Esophagus muscularis mucosa (tissue), 4 donors: Measurements from ENCODE around the gene DNPH1. TPM values are rescaled to one million over a fixed set of nuclear protein-coding genes. Genes with fewer than 3 reads are reported as not detected.

ENCODE experiments used
- DNase-seq: peaks from one replicate; pipeline ENCODE4 v3.0.0-alpha.2; 2017; ENCODE audit errors: extremely low spot score
- H3K27ac ChIP-seq, 4 donors: fragments of 200-600 bp; sonication (generic); replicated peaks in 1 of 4; 1 replicate in 3 of 4; 2 replicates in 1 of 4; pipeline ENCODE4 v1.5.1; 2016 to 2019; ENCODE audit warnings: mild to moderate bottlenecking in 1 of 4
- H3K27me3 ChIP-seq, 4 donors: fragments of 200-600 bp; sonication (generic); one replicate each; pipeline versions ENCODE4 v1.5.1 to v1.6.0; 2016 to 2019
- H3K36me3 ChIP-seq, 4 donors: fragments of 200-600 bp; sonication (generic); one replicate each; pipeline ENCODE4 v1.5.1; 2016 to 2019
- H3K4me1 ChIP-seq, 4 donors: fragments of 200-600 bp; sonication (generic); one replicate each; pipeline ENCODE4 v1.5.1; 2016 to 2019
- H3K4me3 ChIP-seq, 4 donors: fragments of 200-600 bp; sonication (generic); 1 replicate in 2 of 4; 2 replicates in 2 of 4; pipeline ENCODE4 v1.5.1; 2016 to 2019; ENCODE audit warnings: mild to moderate bottlenecking in 4 of 4, moderate library complexity in 1 of 4
- H3K9me3 ChIP-seq, 4 donors: fragments of 200-600 bp; sonication (generic); 1 replicate in 3 of 4; 2 replicates in 1 of 4; pipeline ENCODE4 v1.5.1; 2016 to 2019
- EP300 ChIP-seq: sonication (generic); formaldehyde crosslinking; IDR thresholded peaks from one replicate; pipeline ENCODE4 v1.6.1; 2017; ENCODE audit warnings: antibody characterized with exemption
- POLR2A ChIP-seq: fragments of 450-650 bp; IDR thresholded peaks from one replicate; pipeline ENCODE4 v1.6.1; 2017; ENCODE audit warnings: antibody characterized with exemption, moderate library complexity, mild to moderate bottlenecking, low read depth
- POLR2AphosphoS5 ChIP-seq, 2 donors: sonication (generic); formaldehyde crosslinking; IDR thresholded peaks; one replicate each; pipeline ENCODE4 v1.6.1; 2017; ENCODE audit warnings: antibody characterized with exemption in 2 of 2
- WGBS: methylation state at CpG from one replicate; pipeline ENCODE4 v1.1.5; 2018; 5-methylcytosine and 5-hydroxymethylcytosine counted together
- intact Hi-C: fragments of 100-400 bp; cut with DNase I; formaldehyde crosslinking; loops from one replicate; pipeline ENCODE4 v1.15.1; 2023
- total RNA-seq, 4 donors: library from RNA; depleted of rRNA; stranded (reverse); fragments of >200 nt; gene quantifications; one replicate each; pipeline versions ENCODE4 v1.1.0 to v1.2.1, GENCODE V29; 2016
- TF ChIP-seq, protein P1 (sequence below), 3 experiments: fragments of 200-600 bp in 2 of 3; fragments of 450-650 bp in 1 of 3; sonication (generic) in 2 of 3; IDR thresholded peaks; one replicate each; pipeline ENCODE4 v1.5.1; 2017 to 2019; ENCODE audit warnings: antibody characterized with exemption in 3 of 3, mild to moderate bottlenecking in 2 of 3, moderate library complexity in 1 of 3

DNPH1 gene
- total RNA-seq, 4 donors from 2014 or later, result 60.5 to 70.2 (median 65.3) TPM

DNA sequence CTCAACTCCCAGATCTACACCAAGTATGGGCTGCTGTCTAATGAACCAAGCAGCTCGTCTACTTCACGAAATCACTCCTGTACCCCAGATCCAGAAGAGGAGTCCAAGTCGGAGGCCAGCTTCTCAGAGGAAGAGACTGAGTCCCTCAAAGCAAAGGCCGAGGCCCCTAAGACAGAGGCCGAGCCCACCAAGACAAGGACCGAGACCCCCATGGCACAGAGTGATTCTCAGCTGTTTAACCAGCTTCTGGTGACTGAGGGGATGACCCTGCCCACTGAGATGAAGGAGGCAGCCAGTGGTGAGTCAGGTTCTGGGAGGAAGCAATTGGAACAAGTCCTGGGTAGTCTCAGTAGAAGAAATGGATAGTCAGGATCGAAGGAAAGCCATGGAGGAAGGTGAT is 41.5 kb downstream of the DNPH1 start:
- Histone ChIP-seq H3K27me3 (no peaks in the 10 kb centered on the region), H3K27ac (no peak overlapping the region), H3K36me3 (peaks cover 12 to 68% (median 59%) of the 10 kb centered on the region in 4 donors), H3K9me3 (no peaks in the 10 kb centered on the region), H3K4me1 (peaks cover 6 to 28% (median 14%) of the 10 kb centered on the region in 4 donors), H3K4me3 (no peak overlapping the region)
- WGBS, result 100% methylated on average over 6 of the region's 7 CpGs
- intact Hi-C loops, result no loop called here
- TF ChIP-seq POLR2A (no peak), POLR2AphosphoS5 (IDR thresholded peaks at IDR 0.05) (no peak), EP300 (no peak)
- TF ChIP-seq, protein P1, sequence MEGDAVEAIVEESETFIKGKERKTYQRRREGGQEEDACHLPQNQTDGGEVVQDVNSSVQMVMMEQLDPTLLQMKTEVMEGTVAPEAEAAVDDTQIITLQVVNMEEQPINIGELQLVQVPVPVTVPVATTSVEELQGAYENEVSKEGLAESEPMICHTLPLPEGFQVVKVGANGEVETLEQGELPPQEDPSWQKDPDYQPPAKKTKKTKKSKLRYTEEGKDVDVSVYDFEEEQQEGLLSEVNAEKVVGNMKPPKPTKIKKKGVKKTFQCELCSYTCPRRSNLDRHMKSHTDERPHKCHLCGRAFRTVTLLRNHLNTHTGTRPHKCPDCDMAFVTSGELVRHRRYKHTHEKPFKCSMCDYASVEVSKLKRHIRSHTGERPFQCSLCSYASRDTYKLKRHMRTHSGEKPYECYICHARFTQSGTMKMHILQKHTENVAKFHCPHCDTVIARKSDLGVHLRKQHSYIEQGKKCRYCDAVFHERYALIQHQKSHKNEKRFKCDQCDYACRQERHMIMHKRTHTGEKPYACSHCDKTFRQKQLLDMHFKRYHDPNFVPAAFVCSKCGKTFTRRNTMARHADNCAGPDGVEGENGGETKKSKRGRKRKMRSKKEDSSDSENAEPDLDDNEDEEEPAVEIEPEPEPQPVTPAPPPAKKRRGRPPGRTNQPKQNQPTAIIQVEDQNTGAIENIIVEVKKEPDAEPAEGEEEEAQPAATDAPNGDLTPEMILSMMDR (IDR thresholded peaks at IDR 0.05), result no peak
- no peak for DNase-seq

DNA sequence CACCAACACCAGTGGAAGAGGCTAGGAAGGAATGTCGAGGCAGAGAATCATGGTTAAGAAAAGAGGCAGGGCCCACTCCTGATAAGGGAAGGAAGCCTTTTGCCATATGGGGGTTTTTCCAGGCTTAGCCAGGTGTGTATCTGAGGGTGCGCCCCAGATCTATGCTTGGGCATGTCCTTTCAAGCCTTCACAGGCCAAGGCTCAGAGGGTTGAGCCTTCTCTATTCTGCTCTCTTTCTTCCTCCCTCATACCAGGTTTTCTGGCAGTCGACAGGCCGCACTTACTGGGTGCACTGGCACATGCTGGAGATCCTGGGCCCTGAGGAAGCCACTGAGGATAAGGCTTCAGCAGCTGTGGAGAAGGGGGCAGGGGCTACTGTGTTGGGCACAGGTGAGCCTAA is 42.6 kb downstream of the DNPH1 start:
- H3K27me3 ChIP-seq, result no peaks in the 10 kb centered on the region
- TF ChIP-seq EP300 (no peak), POLR2A (no peak), POLR2AphosphoS5 (IDR thresholded peaks at IDR 0.05) (no peak)
- TF ChIP-seq, protein P1 (IDR thresholded peaks at IDR 0.05), result no peak
- intact Hi-C loops, result no loop called here
- no peaks in the 10 kb centered on the region for H3K9me3 ChIP-seq
- 96% methylated on average over 4 of the region's 4 CpGs for WGBS
- peaks cover 11 to 60% (median 50%) of the 10 kb centered on the region in 4 donors for H3K36me3 ChIP-seq
- no peak overlapping the region for H3K4me3 ChIP-seq
- DNase-seq, result no peak
- H3K27ac ChIP-seq, result no peak overlapping the region
- peaks cover 12 to 34% (median 19%) of the 10 kb centered on the region in 4 donors for H3K4me1 ChIP-seq

DNA sequence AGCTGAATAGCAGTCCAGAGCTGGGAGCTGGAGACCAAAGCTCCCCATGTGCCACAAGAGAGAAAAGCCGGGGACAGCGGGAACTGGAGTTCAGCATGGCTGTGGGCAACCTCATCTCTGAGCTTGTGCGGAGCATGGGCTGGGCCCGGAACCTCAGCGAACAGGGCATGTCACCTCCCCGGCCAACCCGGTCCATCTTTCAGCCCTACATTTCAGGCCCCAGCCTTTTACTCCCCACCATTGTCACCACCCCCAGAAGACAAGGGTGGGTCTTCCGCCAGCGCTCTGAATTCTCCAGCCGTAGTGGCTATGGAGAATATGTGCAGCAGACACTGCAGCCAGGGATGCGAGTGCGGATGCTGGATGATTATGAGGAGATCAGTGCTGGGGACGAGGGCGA is 43.3 kb downstream of the DNPH1 start:
- H3K27me3 ChIP-seq, result no peaks in the 10 kb centered on the region
- H3K4me3 ChIP-seq, result no peak overlapping the region
- intact Hi-C loops, result no loop called here
- TF ChIP-seq EP300 (no peak), POLR2A (no peak), POLR2AphosphoS5 (IDR thresholded peaks at IDR 0.05) (no peak)
- H3K27ac ChIP-seq, result no peak overlapping the region
- DNase-seq, result no peak
- 98% methylated on average over 14 of the region's 14 CpGs for WGBS
- H3K4me1 ChIP-seq, result peaks cover 17 to 41% (median 25%) of the 10 kb centered on the region in 4 donors
- no peaks in the 10 kb centered on the region for H3K9me3 ChIP-seq
- H3K36me3 ChIP-seq, result peaks cover 11 to 60% (median 51%) of the 10 kb centered on the region in 4 donors

DNA sequence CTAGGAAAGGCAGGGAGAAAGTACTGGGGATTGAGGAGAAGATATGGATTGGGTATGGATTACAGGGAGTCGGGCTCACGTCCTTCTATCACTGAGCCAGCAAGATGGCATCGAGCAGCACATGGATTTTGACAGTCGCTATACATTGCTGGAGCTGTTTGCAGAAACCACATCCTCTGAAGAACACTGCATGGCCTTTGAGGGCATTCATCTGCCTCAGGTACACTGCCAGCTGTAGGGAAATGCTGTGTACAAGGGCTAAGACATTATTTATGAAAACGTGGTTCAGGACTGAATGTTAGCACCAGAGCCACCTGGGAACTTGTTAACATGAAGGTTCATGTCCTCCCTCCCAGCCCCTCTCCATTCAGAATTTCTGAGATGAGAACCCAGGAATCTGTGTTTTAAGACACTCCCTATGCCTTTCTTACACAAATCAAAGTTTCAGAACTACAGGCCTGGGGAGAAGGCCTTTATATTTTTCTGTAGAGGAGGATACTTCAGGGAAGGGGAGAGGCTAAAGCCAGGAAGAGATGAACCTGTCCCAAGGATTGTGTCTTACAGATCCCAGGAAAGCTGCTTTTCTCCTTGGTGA is 43.8 kb downstream of the DNPH1 start:
- Histone ChIP-seq H3K4me3 (no peak overlapping the region), H3K9me3 (no peaks in the 10 kb centered on the region), H3K27ac (no peak overlapping the region), H3K36me3 (peaks cover 11 to 64% (median 55%) of the 10 kb centered on the region in 4 donors), H3K4me1 (peaks cover 17 to 47% (median 26%) of the 10 kb centered on the region in 4 donors), H3K27me3 (no peaks in the 10 kb centered on the region)
- no peak for DNase-seq
- 79% methylated on average over 5 of the region's 5 CpGs for WGBS
- TF ChIP-seq POLR2A (no peak), POLR2AphosphoS5 (IDR thresholded peaks at IDR 0.05) (no peak), EP300 (no peak)
- TF ChIP-seq, protein P1 (IDR thresholded peaks at IDR 0.05), result no peak
- intact Hi-C loops, result no loop called here

DNA sequence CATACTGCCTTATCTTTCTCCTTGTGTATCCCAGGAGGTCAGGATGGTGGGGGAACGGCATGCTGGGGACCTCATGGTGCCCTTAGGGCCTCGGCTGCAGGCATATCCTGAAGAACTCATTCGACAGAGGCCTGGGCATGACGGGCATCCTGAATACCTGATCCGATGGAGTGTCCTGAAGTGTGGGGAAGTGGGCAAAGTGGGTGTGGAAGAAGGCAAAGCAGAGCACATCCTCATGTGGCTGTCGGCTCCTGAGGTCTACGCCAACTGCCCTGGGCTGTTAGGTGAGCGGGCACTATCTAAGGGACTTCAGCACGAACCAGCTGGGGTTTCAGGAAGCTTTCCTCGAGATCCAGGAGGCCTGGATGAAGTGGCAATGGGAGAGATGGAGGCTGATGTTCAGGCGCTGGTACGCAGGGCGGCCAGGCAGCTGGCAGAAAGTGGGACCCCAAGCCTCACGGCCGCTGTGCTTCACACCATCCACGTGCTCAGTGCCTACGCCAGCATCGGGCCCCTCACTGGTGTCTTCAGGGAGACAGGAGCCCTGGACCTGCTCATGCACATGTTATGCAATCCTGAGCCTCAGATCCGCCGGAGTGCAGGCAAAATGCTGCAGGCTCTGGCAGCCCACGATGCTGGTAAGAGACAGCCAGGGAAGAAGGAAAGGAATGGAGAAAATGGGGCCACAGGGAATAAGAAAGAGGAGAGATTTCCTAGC is 44.9 kb downstream of the DNPH1 start:
- H3K27me3 ChIP-seq, result no peaks in the 10 kb centered on the region
- no peak overlapping the region for H3K27ac ChIP-seq
- peaks cover 21 to 68% (median 61%) of the 10 kb centered on the region in 4 donors for H3K36me3 ChIP-seq
- intact Hi-C loops, result no loop called here
- 89% methylated on average over 19 of the region's 21 CpGs for WGBS
- no peaks in the 10 kb centered on the region for H3K9me3 ChIP-seq
- H3K4me3 ChIP-seq, result no peak overlapping the region
- TF ChIP-seq, protein P1 (IDR thresholded peaks at IDR 0.05), result no peak
- TF ChIP-seq EP300 (no peak), POLR2A (no peak), POLR2AphosphoS5 (IDR thresholded peaks at IDR 0.05) (no peak)
- H3K4me1 ChIP-seq, result peaks cover 17 to 48% (median 26%) of the 10 kb centered on the region in 4 donors
- DNase-seq, result no peak
